Duodenal mucosa (tissue), 2 donors: Measurements from ENCODE around the gene PHLDA2.

Experiments used
- H3K27ac ChIP-seq: one replicate; pipeline ENCODE4 v1.7.0; 2013; ENCODE audit warnings: low read depth, low read length
- H3K27me3 ChIP-seq, 2 donors: one replicate each; pipeline ENCODE4 v1.7.0; 2013; ENCODE audit warnings: low read length in 2 of 2, control low read depth in 1 of 2; ENCODE audit not compliant: insufficient read depth in 2 of 2, control insufficient read depth in 1 of 2
- H3K36me3 ChIP-seq, 2 donors: one replicate each; pipeline ENCODE4 v1.7.0; 2013; ENCODE audit warnings: low read length in 2 of 2, control low read depth in 1 of 2; ENCODE audit not compliant: insufficient read depth in 2 of 2, control insufficient read depth in 1 of 2
- H3K4me1 ChIP-seq, 2 donors: one replicate each; pipeline ENCODE4 v1.7.0; 2013; ENCODE audit warnings: low read length in 2 of 2, control low read depth in 1 of 2; ENCODE audit not compliant: insufficient read depth in 2 of 2, control insufficient read depth in 1 of 2
- H3K4me3 ChIP-seq, 2 donors: one replicate each; pipeline ENCODE4 v1.7.0; 2013; ENCODE audit warnings: low read length in 2 of 2, low read depth in 1 of 2
- H3K9ac ChIP-seq, 2 donors: one replicate each; pipeline ENCODE4 v1.7.0; 2013; ENCODE audit warnings: low read length in 2 of 2, low read depth in 1 of 2
- H3K9me3 ChIP-seq, 2 donors: one replicate each; pipeline ENCODE4 v1.7.0; 2013; ENCODE audit warnings: low read length in 2 of 2, control low read depth in 1 of 2; ENCODE audit not compliant: control insufficient read depth in 1 of 2

PHLDA2 gene

GRCh38 chr11:2923446-2924375, 5.5 kb downstream of the PHLDA2 start:
- Histone ChIP-seq H3K36me3 (no peaks in the 10 kb centered on the region), H3K4me3 (no peak overlapping the region), H3K9me3 (no peaks in the 10 kb centered on the region), H3K4me1 (peaks cover 27 to 29% of the 10 kb centered on the region in 2 donors), H3K27me3 (no peaks in the 10 kb centered on the region), H3K27ac (no peak overlapping the region), H3K9ac (peak overlapping the region in 1 of 2 donors; percentile 18)

- Histone ChIP-seq H3K9ac (no peak overlapping the region), H3K36me3 (peaks cover 0 to 3% of the 10 kb centered on the region in 2 donors), H3K27me3 (no peaks in the 10 kb centered on the region), H3K9me3 (no peaks in the 10 kb centered on the region), H3K4me3 (no peak overlapping the region), H3K4me1 (peaks cover 21 to 22% of the 10 kb centered on the region in 2 donors), H3K27ac (no peak overlapping the region)
These were observed 6.6 kb downstream of the PHLDA2 start for GRCh38 chr11:2922655-2923054.

- H3K27ac ChIP-seq = no peak overlapping the region
- no peak overlapping the region for H3K9ac ChIP-seq
These were observed 7.3 kb downstream of the PHLDA2 start for GRCh38 chr11:2921742-2922493.

GRCh38 chr11:2921261-2921660, 8.0 kb downstream of the PHLDA2 start:
- H3K36me3 ChIP-seq = peaks cover 0 to 3% of the 10 kb centered on the region in 2 donors
- no peak overlapping the region for H3K9ac ChIP-seq
- H3K27me3 ChIP-seq = no peaks in the 10 kb centered on the region
- H3K4me1 ChIP-seq = peaks cover 14 to 15% of the 10 kb centered on the region in 2 donors
- H3K27ac ChIP-seq = no peak overlapping the region
- H3K4me3 ChIP-seq = no peak overlapping the region
- H3K9me3 ChIP-seq = no peaks in the 10 kb centered on the region

More at GRCh38 chr11:2921742-2922493, 7.3 kb downstream of the PHLDA2 start:
- Histone ChIP-seq H3K36me3 (peaks cover 0 to 3% of the 10 kb centered on the region in 2 donors), H3K4me1 (peaks cover 14 to 15% of the 10 kb centered on the region in 2 donors), H3K27me3 (no peaks in the 10 kb centered on the region), H3K9me3 (no peaks in the 10 kb centered on the region), H3K4me3 (no peak overlapping the region)

GRCh38 chr11:2920343-2920742, 8.9 kb downstream of the PHLDA2 start:
- no peak overlapping the region for H3K4me3 ChIP-seq
- H3K27ac ChIP-seq = no peak overlapping the region
- H3K9ac ChIP-seq = no peak overlapping the region

GRCh38 chr11:2919837-2920236, 9.4 kb downstream of the PHLDA2 start:
- Histone ChIP-seq H3K9me3 (no peaks in the 10 kb centered on the region), H3K4me1 (peaks cover 8 to 10% of the 10 kb centered on the region in 2 donors), H3K36me3 (peaks cover 0 to 3% of the 10 kb centered on the region in 2 donors), H3K27me3 (no peaks in the 10 kb centered on the region), H3K27ac (no peak overlapping the region), H3K9ac (no peak overlapping the region), H3K4me3 (no peak overlapping the region)

More at GRCh38 chr11:2920343-2920742, 8.9 kb downstream of the PHLDA2 start:
- Histone ChIP-seq H3K4me1 (peaks cover 13 to 15% of the 10 kb centered on the region in 2 donors), H3K9me3 (no peaks in the 10 kb centered on the region), H3K36me3 (peaks cover 0 to 3% of the 10 kb centered on the region in 2 donors), H3K27me3 (no peaks in the 10 kb centered on the region)

GRCh38 chr11:2919188-2919587, 10.0 kb downstream of the PHLDA2 start:
- Histone ChIP-seq H3K36me3 (peaks cover 0 to 3% of the 10 kb centered on the region in 2 donors), H3K4me1 (peaks cover 4 to 7% of the 10 kb centered on the region in 2 donors), H3K9ac (no peak overlapping the region), H3K27ac (no peak overlapping the region), H3K27me3 (no peaks in the 10 kb centered on the region), H3K4me3 (no peak overlapping the region), H3K9me3 (no peaks in the 10 kb centered on the region)

GRCh38 chr11:2917842-2918490, 11.3 kb downstream of the PHLDA2 start:
- no peak overlapping the region for H3K9ac ChIP-seq
- no peak overlapping the region for H3K4me3 ChIP-seq
- peaks cover 0 to 7% of the 10 kb centered on the region in 2 donors for H3K36me3 ChIP-seq
- H3K4me1 ChIP-seq = peaks cover 13 to 14% of the 10 kb centered on the region in 2 donors
- no peaks in the 10 kb centered on the region for H3K9me3 ChIP-seq
- H3K27me3 ChIP-seq = no peaks in the 10 kb centered on the region
- no peak overlapping the region for H3K27ac ChIP-seq

GRCh38 chr11:2916892-2917645, 12.2 kb downstream of the PHLDA2 start:
- Histone ChIP-seq H3K4me1 (peaks cover 20% of the 10 kb centered on the region in 2 donors), H3K27ac (no peak overlapping the region)

More at GRCh38 chr11:2916892-2917645, 12.2 kb downstream of the PHLDA2 start:
- H3K9me3 ChIP-seq = no peaks in the 10 kb centered on the region
- peaks cover 0 to 7% of the 10 kb centered on the region in 2 donors for H3K36me3 ChIP-seq
- no peak overlapping the region for H3K9ac ChIP-seq
- H3K27me3 ChIP-seq = no peaks in the 10 kb centered on the region
- no peak overlapping the region for H3K4me3 ChIP-seq
